K562 (cell line): ENCODE measurements around the gene ECPAS.

Experiments
- CEBPB ChIP-seq: fragments of 450-650 bp; IDR thresholded peaks from 2 replicates; pipeline ENCODE4 v1.6.1; 2016; ENCODE audit warnings: missing genetic modification characterization, missing compliant biosample characterization
- GABPA ChIP-seq: fragments of 200-800 bp; sonication (Bioruptor generic); conservative IDR thresholded peaks from 2 replicates; pipeline ENCODE4 v1.6.1; 2016; ENCODE audit warnings: low read depth, missing genetic modification characterization, missing compliant biosample characterization
- ZFP36 ChIP-seq: fragments of 150-350 bp; IDR thresholded peaks from 2 replicates; pipeline ENCODE4 v1.6.1; 2018; ENCODE audit warnings: low read length, low read depth; ENCODE audit not compliant: partially characterized antibody
- ZNF274 ChIP-seq: IDR thresholded peaks from 2 replicates; pipeline ENCODE4 v1.6.1; 2011; ENCODE audit warnings: low read depth, mild to moderate bottlenecking, low read length, moderate library complexity, borderline replicate concordance
- ZNF507 ChIP-seq: conservative IDR thresholded peaks from 2 replicates; pipeline ENCODE4 v1.6.1; 2017; ENCODE audit warnings: missing genetic modification characterization, missing compliant biosample characterization

GRCh38 chr9:111529787-111530186 is 45.6 kb upstream of the ECPAS start:
- no peak for TF ChIP-seq GABPA (tag)
- TF ChIP-seq ZFP36 = no peak
- TF ChIP-seq CEBPB = no peak
- no peak for TF ChIP-seq ZNF274
- TF ChIP-seq ZNF507 (tag) = no peak
